Measurements from ENCODE around the gene EFHC2. TPM values are rescaled to one million over a fixed set of nuclear protein-coding genes. Genes with fewer than 3 reads are reported as not detected.

The EFHC2 gene
- total RNA-seq, 4 donors from 2014 or later: 4.7 to 8.6 (median 5.9) TPM

- no peak overlapping the region for H3K27ac ChIP-seq
- H3K4me3 ChIP-seq (replicated peaks in 1 of 3): no peak overlapping the region
- no peaks in the 10 kb centered on the region for H3K9me3 ChIP-seq
- intact Hi-C loops (cut with DNase I): no loop called here
- no peak for DNase-seq
- H3K27me3 ChIP-seq: no peaks in the 10 kb centered on the region
- 83 to 92% methylated on average over 4 of the region's 4 CpGs for WGBS, 2 donors
- no peaks in the 10 kb centered on the region for H3K36me3 ChIP-seq
- TF ChIP-seq CTCF (IDR thresholded peaks at IDR 0.05) (no peak), POLR2A (IDR thresholded peaks at IDR 0.05) (no peak)
- H3K4me1 ChIP-seq: no peaks in the 10 kb centered on the region
Observed at GRCh38 chrX:44155126-44155525, 188.3 kb downstream of the EFHC2 start.

GRCh38 chrX:44152852-44153251 is 190.6 kb downstream of the EFHC2 start:
- Histone ChIP-seq H3K9me3 (no peaks in the 10 kb centered on the region), H3K27me3 (no peaks in the 10 kb centered on the region), H3K4me1 (no peaks in the 10 kb centered on the region), H3K27ac (no peak overlapping the region), H3K4me3 (replicated peaks in 1 of 3) (no peak overlapping the region), H3K36me3 (no peaks in the 10 kb centered on the region)
- 70 to 81% methylated on average over 1 of the region's 1 CpG for WGBS, 2 donors
- intact Hi-C loops (cut with DNase I): no loop called here
- TF ChIP-seq POLR2A (IDR thresholded peaks at IDR 0.05) (no peak), CTCF (IDR thresholded peaks at IDR 0.05) (no peak)
- DNase-seq: no peak

GRCh38 chrX:44147130-44147529 is 196.3 kb downstream of the EFHC2 start:
- TF ChIP-seq POLR2A (IDR thresholded peaks at IDR 0.05) (no peak), CTCF (IDR thresholded peaks at IDR 0.05) (no peak)

GRCh38 chrX:44144177-44144945 is 199.1 kb downstream of the EFHC2 start:
- no peak for TF ChIP-seq CTCF (IDR thresholded peaks at IDR 0.05)
- no peak for TF ChIP-seq POLR2A (IDR thresholded peaks at IDR 0.05)
- no peaks in the 10 kb centered on the region for H3K4me1 ChIP-seq
- H3K4me3 ChIP-seq (replicated peaks in 1 of 3): no peak overlapping the region
- H3K27me3 ChIP-seq: no peaks in the 10 kb centered on the region
- no peak overlapping the region for H3K27ac ChIP-seq
- WGBS, 2 donors: 63 to 71% methylated on average over 5 to 8 of the region's 8 CpGs
- H3K9me3 ChIP-seq: no peaks in the 10 kb centered on the region
- no peak for DNase-seq
- intact Hi-C loops (cut with DNase I): no loop called here
- no peaks in the 10 kb centered on the region for H3K36me3 ChIP-seq

More at GRCh38 chrX:44147130-44147529, 196.3 kb downstream of the EFHC2 start:
- intact Hi-C loops (cut with DNase I): no loop called here
- no peaks in the 10 kb centered on the region for H3K4me1 ChIP-seq
- no peak overlapping the region for H3K4me3 ChIP-seq (replicated peaks in 1 of 3)
- no peaks in the 10 kb centered on the region for H3K36me3 ChIP-seq
- WGBS, 2 donors: 79 to 94% methylated on average over 3 of the region's 3 CpGs
- no peaks in the 10 kb centered on the region for H3K27me3 ChIP-seq
- DNase-seq: no peak
- H3K27ac ChIP-seq: no peak overlapping the region
- H3K9me3 ChIP-seq: no peaks in the 10 kb centered on the region

GRCh38 chrX:44143061-44143602 is 200.3 kb downstream of the EFHC2 start:
- intact Hi-C loops (cut with DNase I): no loop called here
- H3K27ac ChIP-seq: no peak overlapping the region
- no peak for DNase-seq
- WGBS, 2 donors: 90 to 97% methylated on average over 3 of the region's 3 CpGs
- no peaks in the 10 kb centered on the region for H3K4me1 ChIP-seq
- H3K9me3 ChIP-seq: no peaks in the 10 kb centered on the region
- no peak overlapping the region for H3K4me3 ChIP-seq (replicated peaks in 1 of 3)
- H3K36me3 ChIP-seq: no peaks in the 10 kb centered on the region
- H3K27me3 ChIP-seq: no peaks in the 10 kb centered on the region
- TF ChIP-seq CTCF (IDR thresholded peaks at IDR 0.05): no peak
- TF ChIP-seq POLR2A (IDR thresholded peaks at IDR 0.05): no peak

All from thyroid gland (tissue), 4 donors.